H1 (cell line): Measurements from ENCODE around the gene GPANK1.

Experiments used
- CEBPB ChIP-seq: IDR thresholded peaks from 2 replicates; pipeline ENCODE4 v1.6.1; 2012; ENCODE audit warnings: low read depth, low read length
- TF ChIP-seq, protein P1 (sequence below), 3 experiments: IDR thresholded peaks; 1 replicate in 2 of 3; 2 replicates in 1 of 3; pipeline versions ENCODE4 v1.5.1 to v1.6.1; 2011; ENCODE audit warnings: low read length in 3 of 3, mild to moderate bottlenecking in 3 of 3, inconsistent platforms in 2 of 3, low read depth in 1 of 3, moderate library complexity in 1 of 3; ENCODE audit not compliant: insufficient read depth in 1 of 3; ENCODE audit errors: control extremely low read depth in 1 of 3

GRCh38 chr6:31659649-31660380 is 5.0 kb downstream of the GPANK1 start:
- TF ChIP-seq CEBPB, result no peak
- TF ChIP-seq, protein P1, sequence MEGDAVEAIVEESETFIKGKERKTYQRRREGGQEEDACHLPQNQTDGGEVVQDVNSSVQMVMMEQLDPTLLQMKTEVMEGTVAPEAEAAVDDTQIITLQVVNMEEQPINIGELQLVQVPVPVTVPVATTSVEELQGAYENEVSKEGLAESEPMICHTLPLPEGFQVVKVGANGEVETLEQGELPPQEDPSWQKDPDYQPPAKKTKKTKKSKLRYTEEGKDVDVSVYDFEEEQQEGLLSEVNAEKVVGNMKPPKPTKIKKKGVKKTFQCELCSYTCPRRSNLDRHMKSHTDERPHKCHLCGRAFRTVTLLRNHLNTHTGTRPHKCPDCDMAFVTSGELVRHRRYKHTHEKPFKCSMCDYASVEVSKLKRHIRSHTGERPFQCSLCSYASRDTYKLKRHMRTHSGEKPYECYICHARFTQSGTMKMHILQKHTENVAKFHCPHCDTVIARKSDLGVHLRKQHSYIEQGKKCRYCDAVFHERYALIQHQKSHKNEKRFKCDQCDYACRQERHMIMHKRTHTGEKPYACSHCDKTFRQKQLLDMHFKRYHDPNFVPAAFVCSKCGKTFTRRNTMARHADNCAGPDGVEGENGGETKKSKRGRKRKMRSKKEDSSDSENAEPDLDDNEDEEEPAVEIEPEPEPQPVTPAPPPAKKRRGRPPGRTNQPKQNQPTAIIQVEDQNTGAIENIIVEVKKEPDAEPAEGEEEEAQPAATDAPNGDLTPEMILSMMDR (IDR thresholded peaks at IDR 0.05; ENCODE audit: control extremely low read depth in 1 of 3, insufficient read depth in 1 of 3, low read depth in 1 of 3, low read length in 3 of 3), result no peak
